Stimulated activated CD4-positive, alpha-beta T cell treated with anti-CD3 and anti-CD28 coated beads, TNF-alpha, amount 100 ng/mL, for 24 hours (primary cell): ENCODE data around the gene ZNF556.
"Not testable (repeated sequence)": the region's sequence is repeated elsewhere in the genome, so short reads cannot be mapped to it uniquely, and the experiment has no call there.

ENCODE experiments used
- DNase-seq, 3 experiments: peaks; one replicate each; pipeline ENCODE4 v3.0.0-alpha.2; 2020; ENCODE audit warnings: low read depth in 3 of 3

Gene ZNF556

DNA sequence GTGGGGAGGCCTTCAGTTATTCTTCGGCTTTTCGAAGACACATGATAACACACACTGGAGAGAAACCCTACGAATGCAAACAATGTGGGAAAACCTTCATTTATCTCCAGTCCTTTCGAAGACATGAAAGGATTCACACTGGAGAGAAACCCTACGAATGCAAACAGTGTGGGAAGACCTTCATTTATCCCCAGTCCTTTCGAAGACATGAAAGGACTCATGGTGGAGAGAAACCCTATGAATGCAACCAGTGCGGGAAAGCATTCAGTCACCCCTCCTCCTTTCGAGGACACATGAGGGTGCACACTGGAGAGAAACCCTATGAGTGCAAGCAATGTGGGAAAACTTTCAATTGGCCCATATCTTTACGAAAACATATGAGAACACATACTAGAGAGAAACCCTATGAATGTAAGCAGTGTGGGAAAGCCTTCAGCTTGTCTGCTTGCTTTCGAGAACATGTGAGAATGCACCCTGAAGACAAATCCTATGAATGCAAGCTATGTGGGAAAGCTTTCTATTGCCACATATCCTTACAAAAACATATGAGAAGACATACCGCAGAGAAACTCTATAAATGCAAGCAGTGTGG lies 14.0 kb upstream of the ZNF556 start:
- no peak for DNase-seq

DNA sequence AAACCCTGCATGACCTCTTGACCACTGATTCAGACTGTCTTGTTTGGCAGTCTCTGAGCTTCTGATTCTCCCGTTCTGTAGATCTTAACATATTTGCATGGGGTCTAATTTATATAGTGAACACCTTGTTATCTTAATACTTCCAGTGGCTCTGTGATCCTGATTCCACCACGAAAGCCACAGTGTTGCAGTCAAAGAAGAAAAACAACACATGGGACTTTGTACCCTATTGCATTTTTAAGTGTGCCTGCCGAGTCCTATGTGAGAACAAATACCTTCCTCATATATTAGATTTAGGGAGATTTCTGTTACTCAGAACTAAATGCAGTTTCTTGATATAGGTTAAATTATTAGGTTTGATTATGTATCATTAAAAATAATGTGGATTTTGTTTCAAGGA lies 12.3 kb upstream of the ZNF556 start:
- DNase-seq, result no peak

DNA sequence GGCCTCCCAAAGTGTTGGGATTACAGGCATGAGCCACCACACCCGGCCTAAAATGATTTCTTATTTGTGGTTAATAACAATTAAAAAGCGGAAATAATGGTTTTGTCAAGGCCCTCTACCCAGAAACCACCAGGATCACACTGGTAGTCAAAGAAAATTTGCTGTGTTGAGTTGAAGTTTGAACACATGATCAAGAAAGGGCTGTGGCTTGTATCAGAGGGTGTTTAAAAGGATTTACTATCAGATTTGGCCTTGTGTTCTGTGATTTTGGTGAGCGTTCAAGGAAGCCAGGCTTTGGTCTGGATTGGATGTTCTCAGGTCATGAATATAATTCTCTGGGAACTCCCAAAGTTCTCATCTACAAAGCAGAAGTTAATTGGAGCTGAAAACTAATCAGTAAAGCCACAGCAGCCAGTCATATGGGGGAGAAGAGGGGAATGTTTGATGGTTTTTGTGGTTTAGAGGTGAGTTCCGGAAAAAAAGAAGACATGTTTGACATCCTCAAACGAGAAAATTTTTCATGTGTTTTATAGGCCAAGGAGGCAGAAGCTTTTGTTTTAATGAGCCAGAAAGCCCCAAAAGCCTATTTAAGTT lies 10.6 kb upstream of the ZNF556 start:
- DNase-seq, result no peak

DNA sequence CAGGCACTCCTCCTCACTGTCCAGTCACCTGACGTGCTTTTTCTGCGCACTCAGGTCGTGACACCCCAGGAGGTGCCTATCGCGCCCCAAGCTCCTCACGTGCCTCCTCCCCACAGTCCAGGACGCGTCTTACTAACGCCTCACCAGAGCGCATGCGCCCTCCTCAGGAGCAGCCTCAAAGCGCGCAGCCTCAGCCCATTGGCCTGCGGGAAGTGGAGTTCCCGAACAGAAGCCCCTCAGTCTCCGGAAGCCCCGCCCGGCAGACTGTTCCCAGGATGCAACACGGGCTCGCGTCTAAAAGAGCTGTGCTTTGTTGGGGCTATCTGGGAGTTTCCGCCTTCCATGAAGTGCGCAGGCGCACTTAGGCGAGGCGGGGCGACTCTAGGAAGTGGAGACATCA lies 8.3 kb upstream of the ZNF556 start:
- no peak for DNase-seq

DNA sequence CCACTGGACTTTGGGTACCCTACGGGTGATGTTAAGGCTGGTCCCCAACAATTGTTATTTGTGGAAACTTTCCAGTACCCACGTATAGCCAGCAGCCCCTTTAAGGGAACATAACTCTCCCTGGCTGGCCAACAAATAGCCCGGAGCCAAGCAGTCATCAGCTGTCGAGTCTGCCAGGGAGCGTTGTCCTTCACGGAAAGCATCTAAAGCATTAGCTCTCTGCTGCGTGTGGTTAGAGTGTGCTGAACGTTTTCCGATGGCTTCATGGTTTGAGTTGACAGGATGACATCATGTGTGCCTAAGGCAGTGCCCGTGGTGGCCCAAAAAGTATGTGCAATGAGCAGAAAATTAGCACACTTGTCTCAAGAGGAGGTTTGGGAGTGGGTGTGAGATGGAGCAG lies 3.3 kb upstream of the ZNF556 start:
- no peak for DNase-seq

DNA sequence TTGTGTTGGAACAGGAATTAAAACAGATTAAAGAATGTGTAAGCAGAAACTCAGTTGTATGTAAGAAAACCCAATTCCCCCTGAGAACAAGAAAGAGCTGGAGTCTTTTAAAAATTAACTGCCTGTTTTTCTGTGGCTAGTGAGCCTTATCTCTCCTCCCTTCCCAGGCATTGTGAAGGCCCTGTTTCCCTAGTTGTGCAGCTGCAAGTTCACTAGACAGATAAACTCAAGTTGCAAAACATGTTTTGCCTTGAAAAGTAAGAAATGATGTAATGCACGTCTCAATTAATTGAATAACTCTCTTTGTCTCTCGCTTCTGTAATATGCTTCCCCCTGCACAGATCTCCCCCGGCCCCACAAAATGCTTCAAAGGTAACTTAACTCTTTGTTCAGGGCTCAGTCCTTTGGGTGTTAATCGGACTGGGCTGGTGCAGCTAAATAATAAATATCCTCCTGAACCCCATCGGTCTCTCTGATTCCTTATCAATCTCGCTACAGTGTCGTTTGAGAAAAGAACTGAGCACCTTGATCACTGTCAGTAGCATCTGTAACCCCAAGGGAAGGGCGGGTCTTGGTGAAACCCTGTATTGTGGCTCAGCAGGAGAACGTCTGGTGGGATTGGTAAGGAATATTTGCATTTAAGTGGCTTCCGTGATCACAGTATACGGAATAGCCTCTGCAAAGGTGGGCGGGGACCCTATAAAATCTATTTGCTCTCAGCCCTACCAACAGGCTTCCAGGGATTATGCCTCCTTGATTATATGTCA lies 1.6 kb upstream of the ZNF556 start:
- no peak for DNase-seq

DNA sequence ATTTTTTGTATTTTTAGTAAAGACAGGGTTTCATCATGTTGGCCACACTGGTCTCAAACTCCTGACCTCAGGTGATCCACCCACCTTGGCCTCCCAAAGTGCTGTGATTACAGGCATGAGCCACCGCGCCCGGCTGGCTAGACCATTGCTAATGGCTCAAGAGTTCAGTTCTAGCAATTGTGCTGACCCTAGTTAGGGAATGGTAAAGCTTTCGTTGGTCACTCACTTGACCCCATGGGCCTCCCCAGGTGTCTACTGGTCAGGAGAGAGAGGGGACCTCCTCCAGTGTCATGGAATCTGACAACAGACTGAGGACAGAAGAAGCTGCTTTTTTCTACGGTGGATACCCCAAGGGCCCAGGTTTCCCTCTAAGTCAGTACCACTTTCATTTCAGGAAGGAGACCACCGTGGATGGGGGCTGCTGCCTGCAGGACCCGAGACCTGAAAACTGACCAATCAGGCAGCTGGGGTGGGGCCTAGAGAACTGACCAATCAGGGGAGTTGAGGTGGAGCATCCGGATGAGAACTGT lies 575 bp upstream of the ZNF556 start:
- DNase-seq, result no peak

DNA sequence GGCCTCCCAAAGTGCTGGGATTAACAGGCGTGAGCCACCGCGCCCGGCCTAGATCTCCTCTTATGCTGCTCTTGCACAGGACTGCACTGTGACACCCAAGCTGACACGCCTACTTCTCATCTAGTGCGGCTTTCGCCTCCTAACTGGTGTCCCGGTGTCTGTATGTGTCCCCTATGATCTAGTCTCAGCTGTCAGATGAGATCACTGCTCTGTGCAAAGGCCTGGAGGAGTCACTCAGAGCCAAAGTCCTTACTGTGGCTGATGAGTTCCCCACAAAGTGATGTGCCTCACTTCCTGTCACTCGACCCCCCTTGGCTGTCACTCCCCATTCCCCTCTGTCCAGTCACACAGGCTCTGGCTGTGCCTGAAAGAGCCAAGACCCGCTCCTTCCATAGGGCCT lies 2.5 kb downstream of the ZNF556 start:
- DNase-seq, result no peak

DNA sequence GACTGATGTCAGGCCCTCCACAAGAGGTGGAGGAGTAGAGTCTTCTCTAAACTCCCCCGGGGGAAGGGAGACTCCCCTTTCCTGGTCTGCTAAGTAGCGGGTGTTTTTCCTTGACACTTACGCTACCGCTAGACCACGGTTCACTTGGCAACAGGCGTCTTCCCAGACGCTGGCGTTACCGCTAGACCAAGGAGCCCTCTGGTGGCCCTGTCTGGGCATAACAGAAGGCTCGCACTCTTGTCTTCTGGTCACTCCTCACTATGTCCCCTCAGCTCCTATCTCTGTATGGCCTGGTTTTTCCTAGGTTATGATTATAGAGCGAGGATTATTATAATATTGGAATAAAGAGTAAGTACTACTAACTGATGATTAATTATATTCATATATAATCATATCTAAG lies 5.0 kb downstream of the ZNF556 start:
- DNase-seq, result peak in 1 of 3 experiments; percentile 24

DNA sequence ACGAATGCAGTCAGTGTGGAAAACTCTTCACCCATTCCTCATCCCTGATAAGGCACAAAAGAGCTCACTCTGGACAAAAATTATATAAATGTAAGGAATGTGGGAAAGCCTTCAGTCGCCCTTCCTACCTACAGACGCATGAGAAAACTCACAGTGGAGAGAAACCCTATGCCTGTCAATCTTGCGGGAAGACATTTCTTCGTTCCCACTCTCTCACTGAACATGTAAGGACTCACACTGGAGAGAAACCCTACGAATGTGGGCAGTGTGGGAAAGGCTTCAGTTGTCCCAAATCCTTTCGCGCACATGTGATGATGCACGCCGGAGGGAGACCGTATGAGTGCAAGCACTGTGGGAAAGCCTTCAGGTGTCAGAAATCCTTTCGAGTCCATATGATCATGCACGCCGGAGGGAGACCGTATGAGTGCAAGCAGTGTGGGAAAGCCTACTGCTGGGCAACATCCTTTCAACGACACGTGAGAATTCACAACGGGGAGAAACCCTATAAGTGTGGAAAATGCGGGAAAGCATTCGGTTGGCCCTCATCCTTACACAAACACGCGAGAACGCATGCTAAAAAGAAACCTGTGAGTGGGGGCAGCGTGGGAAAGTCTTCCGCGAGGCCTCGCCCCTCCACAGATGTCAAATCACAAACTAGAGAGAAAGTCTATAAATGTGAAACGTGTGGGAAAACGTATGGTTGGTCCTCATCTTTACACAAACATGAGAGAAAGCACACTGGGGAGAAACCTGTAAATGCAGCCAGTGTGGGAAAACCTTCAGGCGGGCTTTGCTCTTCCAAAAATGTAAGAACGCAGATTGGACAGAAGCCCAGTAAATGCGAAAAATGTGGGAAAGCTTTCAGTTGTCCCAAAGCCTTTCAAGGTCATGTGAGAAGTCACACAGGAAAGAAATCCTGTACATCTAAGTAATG lies 10.5 kb downstream of the ZNF556 start:
- no peak for DNase-seq

DNA sequence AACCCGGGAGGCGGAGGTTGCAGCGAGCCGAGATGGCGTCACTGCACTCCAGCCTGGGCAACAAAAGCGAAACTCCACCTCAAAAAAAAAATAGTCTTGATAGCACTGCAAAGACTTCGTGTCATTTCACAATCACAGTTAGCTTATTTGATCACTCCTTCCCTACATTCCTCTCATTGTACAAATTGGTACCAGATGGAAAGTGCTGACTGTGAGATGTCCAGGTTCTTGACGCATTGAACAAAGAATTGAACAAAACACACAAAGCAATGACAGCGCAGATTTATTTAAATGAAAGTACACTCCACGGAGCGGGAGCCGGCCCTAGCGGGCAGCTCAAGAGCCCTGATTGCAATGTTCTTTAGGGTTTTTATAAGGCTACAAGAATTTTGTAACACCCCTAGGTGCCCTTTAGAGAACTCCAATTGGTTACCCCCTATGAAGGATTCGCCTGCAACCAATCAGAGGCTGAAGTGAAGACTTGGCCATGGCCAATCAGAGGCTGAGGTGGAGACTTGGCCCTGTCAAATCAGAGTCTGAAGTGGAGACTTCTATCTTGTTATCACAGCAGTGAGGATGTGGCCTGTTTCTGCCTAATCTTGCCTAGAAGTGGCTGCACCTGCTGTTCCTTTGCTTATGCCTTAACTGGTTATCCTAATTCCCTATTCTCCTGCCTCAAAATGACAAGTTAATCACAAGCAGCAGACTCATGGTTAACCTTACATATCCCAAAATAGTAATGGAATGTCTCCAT lies 16.7 kb downstream of the ZNF556 start:
- DNase-seq, result no peak

DNA sequence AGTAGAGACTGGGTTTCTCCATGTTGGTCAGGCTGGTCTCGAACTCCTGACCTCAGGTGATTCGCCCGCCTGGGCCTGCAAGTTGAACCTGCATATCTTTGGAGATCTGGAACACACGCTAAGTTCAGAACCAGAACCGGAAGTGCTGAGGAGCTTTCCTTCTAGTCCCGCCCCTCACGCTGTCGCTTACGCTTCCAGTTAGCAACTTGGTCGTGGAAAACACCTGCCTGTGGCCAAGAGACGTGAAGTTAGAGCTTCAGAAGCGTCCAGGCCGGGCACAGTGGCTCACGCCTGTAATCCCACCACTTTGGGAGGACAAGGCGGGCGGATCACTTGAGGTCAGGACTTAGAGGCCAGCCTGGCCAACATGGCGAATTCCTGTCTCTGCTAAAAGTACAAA lies 18.6 kb downstream of the ZNF556 start:
- DNase-seq, result no peak

DNA sequence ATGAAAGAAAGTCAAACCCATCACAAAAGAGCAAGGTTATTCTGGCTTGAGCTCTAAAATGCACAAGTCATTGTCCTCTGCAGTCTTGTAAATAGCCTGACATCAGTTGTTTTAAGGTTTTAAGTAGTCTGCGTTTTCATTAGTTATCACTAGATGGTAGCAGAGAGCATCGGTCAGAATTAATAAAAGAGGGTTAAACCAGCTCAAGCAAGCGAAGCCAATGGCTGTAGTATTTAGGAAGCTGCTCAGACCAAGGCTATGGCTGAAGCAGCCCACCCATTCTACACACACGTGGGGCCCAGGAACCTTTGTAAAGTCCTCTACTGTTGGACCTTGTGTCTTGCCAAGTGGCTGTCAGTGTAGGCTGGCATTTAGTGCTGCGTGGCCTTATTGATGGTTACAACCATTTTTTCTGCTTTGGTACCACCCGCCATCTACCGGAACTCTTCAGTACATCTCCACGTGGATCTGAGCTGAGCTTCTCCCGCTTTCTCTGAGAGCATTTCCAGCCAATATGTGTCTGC lies 20.3 kb downstream of the ZNF556 start:
- DNase-seq, result no peak

DNA sequence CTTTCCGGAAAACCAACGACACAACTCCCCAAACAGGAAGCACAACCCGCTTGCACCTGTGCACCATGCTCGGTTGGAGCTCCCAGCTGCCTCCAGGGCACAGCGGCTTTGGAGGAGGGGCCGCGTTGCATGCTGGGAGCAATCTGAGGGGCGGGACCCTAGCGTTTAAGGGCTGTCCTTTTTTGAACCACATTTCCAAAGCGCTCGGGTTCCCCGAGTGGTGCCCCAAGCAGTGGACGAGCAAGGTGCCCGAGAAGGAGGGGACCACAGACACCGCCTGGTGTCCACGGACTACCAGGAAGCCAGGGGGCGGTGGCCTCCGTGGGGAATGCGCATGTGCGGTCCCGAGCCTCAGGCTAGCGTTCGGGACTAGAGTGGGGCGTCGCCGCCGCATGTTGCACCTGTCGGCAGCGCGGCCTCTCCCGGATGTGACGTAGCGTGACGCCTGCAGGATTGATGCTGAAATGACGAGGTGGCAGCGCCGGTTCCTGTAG lies 21.6 kb downstream of the ZNF556 start:
- DNase-seq, result peak in 2 of 3 experiments; percentile 37 to 66

DNA sequence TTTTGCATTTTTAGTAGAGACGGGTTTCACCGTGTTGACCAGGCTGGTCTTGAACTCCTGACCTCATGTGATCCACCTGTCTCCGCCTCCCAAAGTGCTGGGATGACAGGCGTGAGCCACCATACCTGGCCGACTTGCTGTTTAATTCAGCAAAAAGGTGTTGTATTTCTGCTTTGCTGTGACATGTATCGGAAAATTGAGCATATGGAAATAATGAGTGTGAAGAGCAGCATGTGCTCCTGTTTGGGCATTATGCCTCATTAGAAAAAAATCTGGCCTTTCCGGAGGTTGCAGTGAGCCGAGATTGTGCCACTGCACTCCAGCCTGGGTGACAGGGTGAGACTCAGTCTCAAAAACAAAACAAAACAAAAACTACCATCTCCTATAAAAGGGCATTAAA lies 23.4 kb downstream of the ZNF556 start:
- not testable (repeated sequence) for DNase-seq

DNA sequence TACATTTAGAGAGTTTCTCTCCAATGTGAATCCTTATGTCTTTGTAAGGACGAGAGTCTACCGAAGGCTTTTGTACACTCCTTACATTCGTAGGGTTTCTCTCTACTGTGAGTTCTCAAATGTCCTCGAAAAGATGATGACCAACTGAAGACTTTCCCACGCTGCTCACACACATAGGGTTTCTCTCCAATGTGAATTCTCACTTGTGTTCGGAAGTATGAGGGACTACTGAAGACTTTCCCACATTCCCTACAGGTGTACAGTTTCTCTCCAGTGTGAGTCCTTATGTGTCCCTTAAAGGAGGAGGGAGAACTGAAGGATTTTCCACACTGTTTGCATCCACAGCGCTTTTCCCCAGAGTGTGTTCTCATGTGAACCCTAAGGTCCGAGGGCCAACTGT lies 29.6 kb downstream of the ZNF556 start:
- no peak for DNase-seq

DNA sequence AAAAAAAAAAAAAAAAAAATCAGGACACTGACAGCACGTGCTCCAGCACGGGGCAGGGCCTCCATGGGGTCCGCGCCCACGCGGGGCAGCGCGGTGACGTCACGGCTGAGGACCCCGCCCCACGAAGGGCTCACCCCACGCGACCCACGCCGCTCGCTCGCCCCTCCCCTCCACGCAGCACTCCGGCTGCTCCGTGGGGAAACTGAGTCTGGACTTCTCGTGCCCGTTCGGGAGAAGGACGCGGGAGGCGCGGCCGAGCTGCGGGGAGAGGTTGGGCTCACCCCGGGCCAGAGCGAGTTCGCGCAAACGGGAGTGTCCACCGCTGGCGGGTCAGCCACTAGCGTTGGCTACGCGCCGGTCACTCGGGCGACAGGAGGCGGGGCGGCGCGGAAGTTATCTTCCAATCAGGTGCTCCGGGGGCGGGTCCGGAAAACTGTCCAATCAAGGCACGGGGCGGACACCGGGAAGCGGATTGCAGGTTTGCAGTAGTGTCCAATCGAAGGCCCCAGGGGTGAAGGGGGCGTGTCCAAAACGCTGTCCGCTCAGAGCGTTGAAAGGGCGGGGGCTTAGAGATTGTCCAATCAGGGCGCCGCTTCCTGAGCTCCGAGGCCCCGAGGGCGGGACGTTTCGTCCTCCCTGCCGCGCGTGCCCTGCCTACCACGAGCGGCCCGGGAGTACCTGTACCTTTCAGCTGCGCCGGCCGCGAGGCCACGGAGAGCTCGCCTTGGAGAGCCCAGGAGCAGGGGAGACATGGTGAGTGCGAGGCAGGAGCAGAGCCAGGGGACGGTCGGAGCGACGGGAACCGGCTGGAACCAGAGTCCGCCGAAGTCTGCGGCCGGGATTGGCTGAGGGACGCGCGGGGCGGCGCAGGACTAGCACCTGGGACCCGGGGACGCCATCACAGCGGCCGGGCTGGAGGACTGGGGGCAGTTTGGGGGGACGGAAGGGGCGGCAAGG lies 33.4 kb downstream of the ZNF556 start, which contains the start of gene ZNF57:
Gene ZNF57 (plus strand): TSS at position 633 of the 957 bp plus-strand sequence. CDS start 118 bp downstream, at position 751.
- peak; percentile 95 to 99 (median 98) for DNase-seq

DNA sequence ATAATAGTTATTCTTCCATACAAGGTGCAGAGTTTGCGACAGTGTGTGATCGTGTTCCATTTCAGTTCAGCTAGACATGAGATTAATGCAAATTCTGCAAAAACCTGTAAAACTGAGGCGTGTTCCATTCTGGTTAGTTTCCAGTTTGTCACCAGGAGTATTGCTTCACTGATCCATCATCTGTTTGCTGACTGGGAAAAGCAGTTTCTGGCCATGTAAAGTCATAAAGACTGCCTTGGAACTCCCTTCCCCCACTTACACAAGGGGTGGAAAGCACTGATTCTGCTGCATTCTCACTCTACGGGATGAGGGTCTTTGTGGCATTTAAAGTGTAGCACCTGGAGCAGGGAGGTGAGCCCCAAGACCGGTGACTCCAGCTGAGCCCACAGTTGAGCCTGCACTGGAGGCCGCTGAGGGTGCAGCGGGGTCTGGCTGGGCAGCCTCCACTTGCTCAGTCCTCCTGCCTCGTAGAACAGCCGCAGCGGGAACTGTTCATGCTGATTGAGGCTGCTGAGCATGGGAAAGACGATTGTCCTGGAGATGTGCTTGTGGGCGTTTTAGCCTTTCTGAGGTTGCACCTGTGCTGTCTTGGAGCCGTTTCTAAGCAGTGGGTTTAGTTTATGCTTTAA lies 35.6 kb downstream of the ZNF556 start:
- DNase-seq, result no peak

DNA sequence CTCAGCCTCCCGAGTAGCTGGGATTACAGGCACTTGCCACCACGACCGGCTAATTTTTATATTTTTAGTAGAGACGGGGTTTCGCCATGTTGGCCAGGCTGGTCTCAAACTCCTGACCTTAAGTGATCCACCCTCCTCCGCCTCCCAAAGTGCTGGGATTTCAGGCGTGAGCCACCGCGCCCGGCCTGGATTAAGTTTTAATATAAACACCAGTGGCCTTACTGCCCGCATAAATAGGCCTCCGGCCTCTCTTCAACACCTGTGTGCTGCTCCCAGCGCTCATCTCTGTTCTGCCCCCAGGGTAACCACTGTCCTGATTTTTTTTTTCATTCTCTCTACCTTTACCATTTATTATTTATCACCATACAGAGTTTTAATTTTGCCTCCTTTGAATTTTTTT lies 36.2 kb downstream of the ZNF556 start:
- not testable (repeated sequence) for DNase-seq
